GM19395 (cell line): ENCODE measurements around the gene YTHDF2.
"Not testable (repeated sequence)": the region's sequence is repeated elsewhere in the genome, so short reads cannot be mapped to it uniquely, and the experiment has no call there.

Experiments
- ATAC-seq: cut with Tn5 transposase; IDR thresholded peaks from one replicate; pipeline ENCODE4 v1.9.1; 2021; ENCODE audit warnings: mild to moderate bottlenecking, moderate library complexity; ENCODE audit not compliant: unreplicated experiment

The YTHDF2 gene

DNA sequence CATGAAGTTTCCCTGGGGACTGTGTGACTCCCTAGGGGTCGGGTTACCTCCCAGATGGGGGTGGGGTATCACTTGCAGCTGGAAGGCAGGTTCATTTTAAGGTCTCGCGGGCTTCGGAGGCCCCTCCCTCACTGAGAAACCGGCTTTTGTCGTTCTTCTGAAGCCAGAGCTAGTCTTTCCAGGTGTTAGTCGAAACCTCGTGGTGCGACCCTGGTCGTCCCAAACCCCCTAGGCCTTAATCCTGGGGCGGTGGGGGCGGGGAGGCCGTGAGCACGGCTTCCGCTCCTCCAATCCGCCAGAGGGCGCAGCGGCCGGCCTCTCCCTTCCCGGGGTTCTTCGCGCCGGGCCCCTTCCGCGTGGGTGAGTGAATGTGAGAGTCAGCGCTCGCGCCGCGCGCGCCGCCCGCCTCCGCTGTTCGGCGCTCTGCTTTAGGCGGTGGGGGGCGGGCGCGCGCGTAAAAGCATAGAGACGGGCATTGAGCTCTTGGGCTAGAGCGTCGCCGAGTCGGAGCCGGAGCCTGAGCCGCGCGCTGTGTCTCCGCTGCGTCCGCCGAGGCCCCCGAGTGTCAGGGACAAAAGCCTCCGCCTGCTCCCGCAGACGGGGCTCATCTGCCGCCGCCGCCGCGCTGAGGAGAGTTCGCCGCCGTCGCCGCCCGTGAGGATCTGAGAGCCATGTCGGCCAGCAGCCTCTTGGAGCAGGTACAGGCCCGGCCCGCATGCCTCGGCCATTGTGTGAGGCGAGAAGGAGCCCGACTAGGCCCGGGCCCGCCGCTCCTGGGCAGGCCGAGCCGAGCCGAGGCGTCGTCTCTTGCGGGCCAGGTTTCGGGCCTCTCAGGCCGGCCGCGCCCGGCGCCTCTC is at the start of gene YTHDF2:
Gene YTHDF2 (plus strand): TSS at position 491 of the 857 bp plus-strand sequence. CDS start 181 bp downstream, at position 672.
- peak; percentile 85 for ATAC-seq

DNA sequence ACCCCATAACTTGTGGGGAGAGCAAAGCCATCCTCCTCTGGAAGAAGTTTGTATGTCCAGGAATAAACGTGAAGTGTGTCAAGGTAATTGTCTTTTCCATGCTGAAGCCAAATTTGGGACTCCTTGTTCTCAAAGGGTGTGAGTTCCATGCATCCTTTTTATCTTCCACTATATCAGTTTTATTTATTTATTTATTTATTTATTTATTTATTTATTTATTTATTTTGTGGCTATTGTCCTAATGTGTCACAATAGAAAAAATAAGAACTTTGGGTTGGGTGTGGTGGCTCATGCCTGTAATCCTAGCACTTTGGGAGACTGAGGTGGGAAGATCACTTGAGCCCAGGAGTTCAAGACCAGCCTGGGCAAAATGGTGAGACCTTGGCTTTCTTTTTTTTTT is 45.1 kb upstream of the YTHDF2 start:
- not testable (repeated sequence) for ATAC-seq

GRCh38 chr1:28703629-28704028 is 33.1 kb upstream of the YTHDF2 start:
- ATAC-seq: no peak

GRCh38 chr1:28716336-28716735 is 20.4 kb upstream of the YTHDF2 start:
- ATAC-seq: no peak

GRCh38 chr1:28718166-28718565 is 18.6 kb upstream of the YTHDF2 start:
- ATAC-seq: no peak

DNA sequence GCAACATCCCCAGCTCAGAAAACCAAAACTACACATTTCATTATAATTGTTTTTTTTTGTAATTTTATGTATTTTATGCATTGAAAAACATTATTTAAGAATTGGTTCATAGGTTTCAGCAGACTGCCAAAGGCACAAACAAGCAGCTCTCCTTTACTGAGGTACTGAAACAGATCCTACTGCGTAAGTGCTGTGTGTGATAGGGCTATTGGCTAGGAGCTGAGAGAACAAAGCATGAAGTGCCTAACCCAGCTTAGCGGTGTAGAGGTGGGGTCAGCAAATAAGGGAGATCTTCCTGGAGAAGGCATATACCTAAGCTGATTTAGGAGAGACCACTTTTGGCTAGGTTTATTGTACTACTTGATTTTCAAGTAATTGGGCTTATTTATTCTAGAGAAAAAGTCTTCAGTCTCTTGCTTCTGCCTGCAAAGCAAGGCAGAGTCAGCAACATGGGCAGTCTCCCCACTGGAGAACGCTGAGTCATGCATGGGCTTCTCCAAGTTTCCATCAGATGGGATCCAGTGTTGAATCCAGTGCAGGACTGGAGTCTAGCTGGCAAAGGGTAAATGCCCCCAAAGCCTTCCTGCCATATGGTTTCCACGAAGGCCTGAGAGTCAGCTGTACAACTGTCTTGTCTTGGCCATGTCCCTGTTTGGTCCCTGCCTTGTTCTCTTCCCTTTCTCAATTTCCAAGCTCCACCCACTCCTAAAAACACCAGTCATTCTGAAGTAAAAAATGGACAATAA is 18.0 kb upstream of the YTHDF2 start:
- no peak for ATAC-seq

- no peak for ATAC-seq
Observed at GRCh38 chr1:28719332-28719619, 17.5 kb upstream of the YTHDF2 start.

DNA sequence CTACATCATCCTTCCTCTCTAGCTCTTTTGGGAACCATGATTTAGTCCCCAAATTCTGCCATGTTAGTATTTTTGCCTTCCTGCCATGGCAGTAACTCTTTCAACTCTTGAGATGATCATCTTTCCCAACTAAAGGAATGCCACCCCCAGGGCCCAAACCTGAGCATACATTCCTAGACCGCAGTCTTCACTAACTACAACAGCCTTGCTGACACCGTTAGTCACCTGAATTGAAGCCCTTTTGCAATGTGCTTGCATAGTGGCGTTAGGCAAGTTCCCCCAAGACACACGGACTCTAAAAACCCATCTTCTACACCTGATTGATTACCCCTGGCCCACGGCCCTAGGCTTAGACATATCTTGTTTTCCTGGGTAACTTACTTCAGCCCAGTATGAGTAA is 16.4 kb upstream of the YTHDF2 start:
- ATAC-seq: no peak

GRCh38 chr1:28721927-28722326 is 14.8 kb upstream of the YTHDF2 start:
- not testable (repeated sequence) for ATAC-seq

GRCh38 chr1:28725365-28725764 is 11.4 kb upstream of the YTHDF2 start:
- ATAC-seq: not testable (repeated sequence)

- ATAC-seq: no peak
Observed at GRCh38 chr1:28735961-28736449, 735 bp upstream of the YTHDF2 start.

GRCh38 chr1:28737307-28738132 is 780 bp downstream of the YTHDF2 start:
- peak; percentile 17 for ATAC-seq

DNA sequence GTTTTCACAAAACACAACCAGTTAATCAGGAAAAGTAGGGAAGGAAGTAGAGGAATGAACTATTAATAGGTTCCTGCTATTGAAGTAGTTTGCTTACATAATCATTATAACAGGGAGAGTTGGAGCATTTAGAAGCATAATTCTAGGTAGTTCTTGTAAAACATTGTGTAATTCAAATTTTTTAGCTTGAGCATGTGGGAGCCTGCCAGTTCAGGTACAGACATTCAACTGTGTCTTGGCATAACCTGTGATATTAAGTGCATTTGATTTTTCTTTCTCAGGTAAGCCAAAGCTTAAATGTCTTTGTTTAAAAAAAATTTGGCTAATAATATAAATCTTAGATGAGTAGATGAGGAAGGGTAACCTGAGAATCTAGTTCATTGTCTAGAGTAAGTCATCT is 3.4 kb downstream of the YTHDF2 start:
- no peak for ATAC-seq

DNA sequence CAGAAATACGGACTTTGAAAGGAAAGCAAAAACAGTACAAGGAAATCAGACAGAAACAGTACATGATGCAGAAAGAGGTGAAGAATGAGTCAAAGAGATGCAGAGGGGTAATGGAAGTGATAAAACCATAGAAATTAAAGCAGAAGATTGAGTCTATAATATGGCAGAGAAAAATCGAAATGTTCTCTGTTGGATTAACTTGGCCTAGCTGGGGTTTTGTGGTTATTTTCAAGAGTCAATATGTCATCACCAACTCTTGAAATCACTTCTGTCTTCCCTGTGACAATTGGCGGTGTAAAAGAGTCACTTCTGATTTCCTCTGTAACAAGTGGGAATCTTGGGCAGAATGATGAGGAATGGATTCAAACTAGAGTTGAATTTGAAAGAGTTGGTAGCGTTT is 7.4 kb downstream of the YTHDF2 start:
- ATAC-seq: no peak

GRCh38 chr1:28745653-28746173 is 9.0 kb downstream of the YTHDF2 start:
- ATAC-seq: no peak

DNA sequence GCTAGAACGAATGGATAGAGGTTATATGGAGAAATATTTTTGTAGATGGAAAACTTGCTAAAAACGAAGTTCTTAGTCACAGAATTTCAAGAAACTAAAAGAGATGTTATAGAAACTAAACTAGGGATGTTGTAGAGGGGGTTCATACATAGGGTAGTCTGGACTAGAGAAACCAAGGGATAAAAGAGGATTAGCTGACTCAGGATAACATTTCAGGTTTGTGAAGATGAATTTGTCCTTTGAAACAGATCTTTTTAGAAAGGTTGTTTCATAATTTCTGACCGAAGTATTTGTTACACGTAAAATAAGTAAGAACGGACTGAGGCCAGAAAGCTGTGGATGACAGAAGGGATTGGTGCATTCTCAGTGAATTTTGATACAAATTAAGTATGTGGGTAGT is 13.6 kb downstream of the YTHDF2 start:
- no peak for ATAC-seq

GRCh38 chr1:28750771-28751294 is 14.1 kb downstream of the YTHDF2 start:
- ATAC-seq: not testable (repeated sequence)

- no peak for ATAC-seq
Observed at GRCh38 chr1:28751315-28752060, 14.7 kb downstream of the YTHDF2 start.

DNA sequence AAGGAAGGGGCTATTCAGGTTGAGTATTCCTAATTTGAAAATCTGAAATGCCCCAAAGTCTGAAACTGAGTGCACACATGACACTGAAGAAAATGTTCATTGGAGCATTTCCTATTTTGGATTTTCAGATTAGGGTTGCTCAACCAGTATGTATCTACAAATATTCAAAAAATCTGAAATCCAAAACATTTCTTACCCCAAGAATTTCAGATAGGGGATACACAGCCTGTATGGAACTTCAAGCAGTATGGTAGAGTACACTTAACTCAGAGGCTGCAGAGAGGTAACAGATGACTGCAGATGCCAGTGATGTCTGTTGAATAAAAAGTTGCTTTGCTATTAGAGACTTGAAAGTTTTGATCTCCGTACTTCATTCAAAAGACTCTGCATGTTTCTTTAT is 19.0 kb downstream of the YTHDF2 start:
- no peak for ATAC-seq

DNA sequence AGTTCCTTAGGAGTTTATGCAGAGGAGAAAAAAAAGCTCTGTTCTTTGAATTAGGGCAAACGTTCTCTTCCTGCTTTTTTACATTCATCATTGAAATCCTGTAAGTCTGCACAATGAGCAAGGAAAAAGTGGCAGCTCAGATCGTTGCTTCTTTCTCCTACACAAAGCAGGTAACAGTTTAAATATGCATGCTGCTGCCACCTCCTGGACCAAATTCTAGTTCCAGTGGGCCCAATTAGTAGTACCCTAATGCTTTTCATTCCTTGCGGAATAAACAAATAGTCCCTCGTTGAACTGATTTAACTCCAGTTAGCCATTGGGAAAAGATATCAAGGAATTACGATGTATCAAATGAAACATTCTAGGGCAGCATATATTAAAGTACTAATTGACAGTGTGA is 20.1 kb downstream of the YTHDF2 start:
- ATAC-seq: no peak
